ENCODE results near the gene CFAP20. TPM values are rescaled to one million over a fixed set of nuclear protein-coding genes. Genes with fewer than 3 reads are reported as not detected.

Gene CFAP20
- polyA plus RNA-seq, 2 of the 4 experiments (the other 2 are of a cell fraction), result 45.3 to 53.1 TPM

DNA sequence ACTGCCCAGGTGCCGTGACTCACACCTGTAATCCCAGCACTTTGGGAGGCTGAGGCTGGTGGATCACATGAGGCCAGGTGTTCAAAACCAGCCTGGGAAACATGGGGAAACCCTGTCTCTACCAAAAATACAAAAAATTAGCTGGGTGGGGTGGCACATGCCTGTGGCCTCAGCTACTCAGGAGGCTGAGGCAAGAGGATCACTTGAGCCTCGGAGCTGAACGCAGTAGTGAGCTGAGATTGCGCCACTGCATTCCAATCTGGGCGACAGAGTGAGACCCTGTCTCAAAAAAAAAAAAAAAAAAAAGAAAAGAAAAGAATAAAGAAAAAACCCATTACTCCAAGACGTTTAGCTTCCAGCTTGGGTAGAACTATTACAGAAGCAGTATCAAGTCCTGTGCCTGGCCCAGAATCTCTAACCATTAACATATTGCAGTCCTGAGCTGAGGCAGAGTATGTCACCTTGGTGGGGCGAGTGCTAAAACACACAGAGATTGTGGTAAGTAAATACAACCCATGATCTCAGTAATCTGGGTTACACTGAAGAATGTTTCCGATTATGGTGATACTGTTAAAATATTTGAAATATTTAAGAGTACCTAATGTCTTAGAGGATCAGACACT lies 23.2 kb upstream of the CFAP20 start:
- Histone ChIP-seq H3K4me1 (no peaks in the 10 kb centered on the region), H3K27ac (no peak overlapping the region), H3K4me2 (no peak overlapping the region), H3K4me3 (no peak overlapping the region), H3K9me3 (no peaks in the 10 kb centered on the region)
- CTCF ChIA-PET, result interaction anchor here (0.5 to 1.3 kb wide), 5 partner anchors 20 to 478 kb away, joined by 3 to 5 read pairs (median 3); no protein-coding TSS in a partner anchor
- WGBS (ENCODE audit: missing lambda C conversion rate), result 60% methylated on average over 7 of the region's 8 CpGs
- DNase-seq (ENCODE audit: low read depth in 1 of 2, low spot score in 1 of 2) (no peak), ATAC-seq (no peak), FAIRE-seq (no peak)
- POLR2A ChIA-PET, result no interaction called here
- TF ChIP-seq BHLHE40 (IDR thresholded peaks at IDR 0.05; ENCODE audit: low read depth, low read length) (no peak), HOXA7 (CRISPR knock-in tag; IDR thresholded peaks at IDR 0.05) (no peak), MYC (IDR thresholded peaks at IDR 0.05; ENCODE audit: borderline replicate concordance, low read length) (no peak), GATA3 (IDR thresholded peaks at IDR 0.05; ENCODE audit: borderline replicate concordance) (no peak), ZFP36 (IDR thresholded peaks at IDR 0.05; ENCODE audit: borderline replicate concordance, partially characterized antibody) (no peak)

DNA sequence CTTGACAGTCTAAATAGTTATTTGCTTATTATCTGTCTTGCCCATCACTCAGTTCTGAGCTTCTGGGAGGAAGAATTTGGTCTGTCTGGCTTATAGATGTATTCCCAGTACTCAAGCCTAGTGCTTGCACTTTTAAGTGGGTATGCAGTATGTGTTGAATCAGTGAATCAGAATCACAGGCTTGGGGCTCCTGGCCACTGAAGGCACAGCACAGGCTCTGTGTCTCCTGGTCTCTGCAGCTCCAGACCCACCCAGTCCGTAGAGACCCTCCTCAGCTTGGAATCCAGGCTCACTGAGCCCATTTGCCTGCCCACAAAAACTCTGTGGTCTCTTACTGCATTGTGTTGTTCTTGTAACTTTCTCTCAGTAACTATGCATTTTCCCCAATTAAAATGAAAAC lies 19.3 kb upstream of the CFAP20 start:
- CTCF ChIA-PET, result interaction anchor here (1.7 kb wide), 1 partner anchor 21 kb away, joined by 4 read pairs; no protein-coding TSS in a partner anchor
- ATAC-seq, result peak in 1 of 2 experiments; percentile 45; a peak in 3 of 6 replicates

DNA sequence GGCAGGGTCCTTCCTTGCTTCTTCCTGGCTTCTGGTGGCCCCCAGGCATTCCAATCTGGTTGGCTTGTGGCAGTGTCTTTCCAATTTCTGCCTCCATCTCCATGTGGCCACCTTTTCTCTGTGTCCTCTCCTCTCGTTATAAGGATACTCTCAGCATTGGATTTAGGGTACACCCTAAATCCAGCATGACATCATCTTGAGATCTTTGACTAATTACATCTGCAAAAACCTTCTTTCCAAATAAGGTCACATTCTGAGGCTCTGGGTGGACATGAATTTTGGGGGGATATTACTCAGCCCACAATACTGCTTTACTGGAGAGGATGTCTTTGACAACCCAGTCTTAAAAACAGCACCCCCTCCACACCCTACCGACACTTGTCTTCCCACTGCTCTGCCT lies 18.9 kb upstream of the CFAP20 start:
- H3K4me3 ChIP-seq, result no peak overlapping the region
- no peaks in the 10 kb centered on the region for H3K4me1 ChIP-seq
- CTCF ChIA-PET, result interaction anchor here (1.7 kb wide), 1 partner anchor 21 kb away, joined by 4 read pairs; no protein-coding TSS in a partner anchor
- WGBS (ENCODE audit: missing lambda C conversion rate), result 67% methylated on average over 2 of the region's 2 CpGs
- no peak for DNase-seq (ENCODE audit: low read depth in 1 of 2, low spot score in 1 of 2)
- H3K4me2 ChIP-seq, result no peak overlapping the region
- H3K9me3 ChIP-seq, result no peaks in the 10 kb centered on the region
- no peak for FAIRE-seq
- POLR2A ChIA-PET, result no interaction called here
- TF ChIP-seq ZNF302 (CRISPR knock-in tag; IDR thresholded peaks at IDR 0.05) (no peak), NFE2L2 (conservative IDR thresholded peaks at IDR 0.05; ENCODE audit: low read length) (no peak)
- H3K27ac ChIP-seq, result no peak overlapping the region
- no peak for ATAC-seq

More for the DNA sequence above, 19.3 kb upstream of the CFAP20 start:
- H3K4me3 ChIP-seq, result no peak overlapping the region
- H3K4me1 ChIP-seq, result no peaks in the 10 kb centered on the region
- no peak overlapping the region for H3K4me2 ChIP-seq
- no peak for FAIRE-seq
- POLR2A ChIA-PET, result no interaction called here
- DNase-seq (ENCODE audit: low read depth in 1 of 2, low spot score in 1 of 2), result no peak
- TF ChIP-seq, protein P1, sequence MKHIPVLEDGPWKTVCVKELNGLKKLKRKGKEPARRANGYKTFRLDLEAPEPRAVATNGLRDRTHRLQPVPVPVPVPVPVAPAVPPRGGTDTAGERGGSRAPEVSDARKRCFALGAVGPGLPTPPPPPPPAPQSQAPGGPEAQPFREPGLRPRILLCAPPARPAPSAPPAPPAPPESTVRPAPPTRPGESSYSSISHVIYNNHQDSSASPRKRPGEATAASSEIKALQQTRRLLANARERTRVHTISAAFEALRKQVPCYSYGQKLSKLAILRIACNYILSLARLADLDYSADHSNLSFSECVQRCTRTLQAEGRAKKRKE (CRISPR knock-in tag; IDR thresholded peaks at IDR 0.05; ENCODE audit: low read depth), result no peak
- TF ChIP-seq EHF (CRISPR knock-in tag; IDR thresholded peaks at IDR 0.05), result no peak
- no peak for TF ChIP-seq POLR2A (IDR thresholded peaks at IDR 0.05; ENCODE audit: low read length)
- no peak for TF ChIP-seq JUN (IDR thresholded peaks at IDR 0.05)
- TF ChIP-seq, protein P2, sequence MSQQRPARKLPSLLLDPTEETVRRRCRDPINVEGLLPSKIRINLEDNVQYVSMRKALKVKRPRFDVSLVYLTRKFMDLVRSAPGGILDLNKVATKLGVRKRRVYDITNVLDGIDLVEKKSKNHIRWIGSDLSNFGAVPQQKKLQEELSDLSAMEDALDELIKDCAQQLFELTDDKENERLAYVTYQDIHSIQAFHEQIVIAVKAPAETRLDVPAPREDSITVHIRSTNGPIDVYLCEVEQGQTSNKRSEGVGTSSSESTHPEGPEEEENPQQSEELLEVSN (IDR thresholded peaks at IDR 0.05; ENCODE audit: borderline replicate concordance, low read depth), result no peak
- no peak for TF ChIP-seq CBX2 (IDR thresholded peaks at IDR 0.05; ENCODE audit: borderline replicate concordance, low read depth)
- no peak for TF ChIP-seq FOSB (CRISPR knock-in tag; IDR thresholded peaks at IDR 0.05)
- TF ChIP-seq TFCP2L1 (CRISPR knock-in tag; IDR thresholded peaks at IDR 0.05), result no peak
- TF ChIP-seq, protein P3, sequence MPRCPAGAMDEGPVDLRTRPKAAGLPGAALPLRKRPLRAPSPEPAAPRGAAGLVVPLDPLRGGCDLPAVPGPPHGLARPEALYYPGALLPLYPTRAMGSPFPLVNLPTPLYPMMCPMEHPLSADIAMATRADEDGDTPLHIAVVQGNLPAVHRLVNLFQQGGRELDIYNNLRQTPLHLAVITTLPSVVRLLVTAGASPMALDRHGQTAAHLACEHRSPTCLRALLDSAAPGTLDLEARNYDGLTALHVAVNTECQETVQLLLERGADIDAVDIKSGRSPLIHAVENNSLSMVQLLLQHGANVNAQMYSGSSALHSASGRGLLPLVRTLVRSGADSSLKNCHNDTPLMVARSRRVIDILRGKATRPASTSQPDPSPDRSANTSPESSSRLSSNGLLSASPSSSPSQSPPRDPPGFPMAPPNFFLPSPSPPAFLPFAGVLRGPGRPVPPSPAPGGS (IDR thresholded peaks at IDR 0.05), result no peak
- TF ChIP-seq HEYL (CRISPR knock-in tag; IDR thresholded peaks at IDR 0.05), result no peak
- TF ChIP-seq TP53 (CRISPR knock-in tag; IDR thresholded peaks at IDR 0.05), result no peak
- TF ChIP-seq KDM5A (IDR thresholded peaks at IDR 0.05), result no peak
- TF ChIP-seq ESRRA (IDR thresholded peaks at IDR 0.05; ENCODE audit: borderline replicate concordance, low read length), result no peak
- no peak overlapping the region for H3K27ac ChIP-seq
- no peaks in the 10 kb centered on the region for H3K9me3 ChIP-seq
- WGBS (ENCODE audit: missing lambda C conversion rate), result 23% methylated on average over 1 of the region's 1 CpG

All from A549 (cell line).